ENCODE measurements around the gene ANO10.

ANO10 gene

GRCh38 chr3:43353393-43353792 is 268.4 kb downstream of the ANO10 start:
- Histone ChIP-seq H3K4me1 (no peaks in the 10 kb centered on the region), H3K27ac (no peak overlapping the region), H3K4me3 (no peak overlapping the region), H3K27me3 (no peaks in the 10 kb centered on the region), H3K36me3 (peaks cover 24 to 58% (median 34%) of the 10 kb centered on the region in 3 donors), H3K9me3 (peaks cover 4 to 51% (median 14%) of the 10 kb centered on the region in 3 donors)
- intact Hi-C loops (cut with DNase I; ENCODE audit: low total_unique reads) = no loop called here
- TF ChIP-seq CTCF (IDR thresholded peaks at IDR 0.05) = no peak
- DNase-seq = no peak

GRCh38 chr3:43349716-43350115 is 272.1 kb downstream of the ANO10 start:
- H3K9me3 ChIP-seq = peaks cover 4 to 32% (median 14%) of the 10 kb centered on the region in 3 donors
- H3K27me3 ChIP-seq = no peaks in the 10 kb centered on the region
- H3K4me1 ChIP-seq = no peaks in the 10 kb centered on the region
- H3K27ac ChIP-seq = no peak overlapping the region
- TF ChIP-seq CTCF (IDR thresholded peaks at IDR 0.05) = no peak
- intact Hi-C loops (cut with DNase I; ENCODE audit: low total_unique reads) = no loop called here
- peaks cover 53 to 87% (median 68%) of the 10 kb centered on the region in 3 donors for H3K36me3 ChIP-seq
- H3K4me3 ChIP-seq = no peak overlapping the region
- DNase-seq = no peak

- TF ChIP-seq CTCF (IDR thresholded peaks at IDR 0.05) = no peak
- intact Hi-C loops (cut with DNase I; ENCODE audit: low total_unique reads) = no loop called here
- Histone ChIP-seq H3K27ac (no peak overlapping the region), H3K9me3 (peaks cover 4 to 27% (median 10%) of the 10 kb centered on the region in 3 donors), H3K27me3 (no peaks in the 10 kb centered on the region), H3K4me3 (no peak overlapping the region), H3K36me3 (peaks cover 53 to 87% (median 68%) of the 10 kb centered on the region in 3 donors), H3K4me1 (no peaks in the 10 kb centered on the region)
- no peak for DNase-seq
Measured at GRCh38 chr3:43348852-43349574, 272.8 kb downstream of the ANO10 start.

GRCh38 chr3:43348350-43348749 is 273.5 kb downstream of the ANO10 start:
- Histone ChIP-seq H3K36me3 (peaks cover 55 to 87% (median 69%) of the 10 kb centered on the region in 3 donors), H3K4me1 (no peaks in the 10 kb centered on the region), H3K9me3 (peaks cover 0 to 21% (median 5%) of the 10 kb centered on the region in 3 donors), H3K27ac (no peak overlapping the region), H3K27me3 (no peaks in the 10 kb centered on the region), H3K4me3 (no peak overlapping the region)
- DNase-seq = no peak
- TF ChIP-seq CTCF (IDR thresholded peaks at IDR 0.05) = no peak
- intact Hi-C loops (cut with DNase I; ENCODE audit: low total_unique reads) = no loop called here

GRCh38 chr3:43347774-43348173 is 274.0 kb downstream of the ANO10 start:
- H3K27ac ChIP-seq = no peak overlapping the region
- H3K4me3 ChIP-seq = no peak overlapping the region
- intact Hi-C loops (cut with DNase I; ENCODE audit: low total_unique reads) = no loop called here
- H3K4me1 ChIP-seq = no peaks in the 10 kb centered on the region
- H3K36me3 ChIP-seq = peaks cover 61 to 90% (median 74%) of the 10 kb centered on the region in 3 donors
- DNase-seq = no peak
- H3K9me3 ChIP-seq = peaks cover 0 to 15% (median 5%) of the 10 kb centered on the region in 3 donors
- no peaks in the 10 kb centered on the region for H3K27me3 ChIP-seq
- no peak for TF ChIP-seq CTCF (IDR thresholded peaks at IDR 0.05)
